Effector memory CD4-positive, alpha-beta T cell (primary cell): ENCODE results near the gene CDK2.

Source experiments
- DNase-seq, 3 donors: peaks; one replicate each; pipeline ENCODE4 v3.0.0-alpha.2; 2020
- H3K27ac ChIP-seq: 2 replicates; pipeline ENCODE4 v1.7.0; 2013; ENCODE audit warnings: mild to moderate bottlenecking, low read length, moderate library complexity; ENCODE audit not compliant: insufficient read depth, poor library complexity, severe bottlenecking
- H3K27me3 ChIP-seq: replicated peaks from 2 replicates; pipeline ENCODE4 v1.7.0; 2013; ENCODE audit warnings: mild to moderate bottlenecking, low read length; ENCODE audit not compliant: insufficient read depth, control insufficient read depth, poor library complexity, severe bottlenecking
- H3K36me3 ChIP-seq: 2 replicates; pipeline ENCODE4 v1.7.0; 2013; ENCODE audit warnings: mild to moderate bottlenecking, low read length, moderate library complexity; ENCODE audit not compliant: control insufficient read depth, insufficient read depth
- H3K4me1 ChIP-seq: 2 replicates; pipeline ENCODE4 v1.7.0; 2013; ENCODE audit warnings: low read length, mild to moderate bottlenecking; ENCODE audit not compliant: control insufficient read depth, insufficient read depth, poor library complexity, severe bottlenecking
- H3K4me3 ChIP-seq: 2 replicates; pipeline ENCODE4 v1.7.0; 2013; ENCODE audit warnings: low read length, low read depth, mild to moderate bottlenecking; ENCODE audit not compliant: insufficient read depth, poor library complexity, severe bottlenecking
- H3K9me3 ChIP-seq: 2 replicates; pipeline ENCODE4 v1.7.0; 2013; ENCODE audit warnings: mild to moderate bottlenecking, low read length, moderate library complexity; ENCODE audit not compliant: control insufficient read depth

Gene CDK2

GRCh38 chr12:55963760-55964159 is 2.9 kb upstream of the CDK2 start:
- Histone ChIP-seq H3K4me1 (peaks cover 6% of the 10 kb centered on the region), H3K4me3 (no peak overlapping the region), H3K36me3 (no peaks in the 10 kb centered on the region), H3K27me3 (no peaks in the 10 kb centered on the region), H3K27ac (no peak overlapping the region), H3K9me3 (no peaks in the 10 kb centered on the region)
- no peak for DNase-seq

DNA sequence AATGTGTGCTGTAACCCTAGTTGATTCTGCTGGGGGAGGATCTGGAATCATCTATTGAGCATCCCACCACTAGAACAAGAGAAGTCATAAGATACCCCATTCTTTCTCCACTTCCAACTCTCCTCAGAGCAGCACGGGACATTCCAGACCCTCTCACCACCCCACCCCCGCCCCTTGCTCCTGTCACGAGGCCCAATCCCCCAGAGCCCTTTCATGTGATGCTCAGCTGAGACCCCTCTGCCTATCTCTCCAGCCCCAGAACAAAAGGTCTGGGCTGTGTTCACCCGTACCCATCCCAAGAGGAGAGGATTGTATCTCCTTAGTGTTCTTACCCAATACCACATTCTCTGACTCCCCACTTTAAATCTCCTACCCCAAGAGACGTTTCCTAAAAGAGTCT is 1.4 kb upstream of the CDK2 start:
- no peak overlapping the region for H3K27ac ChIP-seq
- no peak overlapping the region for H3K4me3 ChIP-seq
- H3K27me3 ChIP-seq, result no peaks in the 10 kb centered on the region
- no peaks in the 10 kb centered on the region for H3K36me3 ChIP-seq
- DNase-seq, result no peak
- no peaks in the 10 kb centered on the region for H3K9me3 ChIP-seq
- peaks cover 6% of the 10 kb centered on the region for H3K4me1 ChIP-seq

- DNase-seq, result no peak
- Histone ChIP-seq H3K4me1 (peaks cover 6% of the 10 kb centered on the region), H3K4me3 (peak within 1 kb of the TSS; percentile 88), H3K27me3 (no peaks in the 10 kb centered on the region), H3K27ac (peak within 1 kb of the TSS; percentile 65), H3K9me3 (no peaks in the 10 kb centered on the region), H3K36me3 (no peaks in the 10 kb centered on the region)
These were observed 656 bp upstream of the CDK2 start, which contains the start of gene PMEL for GRCh38 chr12:55965941-55966407. TSS of gene PMEL (minus strand) at chr12:55966042. CDS start at chr12:55966011, 31 bp downstream.

- Histone ChIP-seq H3K4me1 (peaks cover 6% of the 10 kb centered on the region), H3K4me3 (no peak overlapping the region), H3K27me3 (no peaks in the 10 kb centered on the region), H3K9me3 (no peaks in the 10 kb centered on the region), H3K36me3 (no peaks in the 10 kb centered on the region), H3K27ac (no peak overlapping the region)
- no peak for DNase-seq
These were observed 2.7 kb downstream of the CDK2 start for GRCh38 chr12:55969356-55969755.

DNA sequence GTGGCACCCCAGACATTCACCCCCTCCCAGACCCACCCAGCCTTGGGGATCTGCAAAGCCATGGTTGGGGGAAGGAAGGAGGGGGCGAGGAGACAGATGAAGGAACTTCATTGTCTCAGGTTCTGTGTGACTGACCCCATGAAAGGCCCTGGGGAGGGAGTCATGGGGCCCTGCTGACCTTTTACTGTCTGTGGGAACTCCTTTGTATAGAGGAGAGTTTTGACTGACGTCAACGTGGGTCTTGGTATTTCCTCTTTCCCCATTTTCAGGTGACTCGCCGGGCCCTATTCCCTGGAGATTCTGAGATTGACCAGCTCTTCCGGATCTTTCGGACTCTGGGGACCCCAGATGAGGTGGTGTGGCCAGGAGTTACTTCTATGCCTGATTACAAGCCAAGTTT is 4.1 kb downstream of the CDK2 start:
- Histone ChIP-seq H3K4me3 (no peak overlapping the region), H3K4me1 (peaks cover 9% of the 10 kb centered on the region), H3K9me3 (no peaks in the 10 kb centered on the region), H3K36me3 (no peaks in the 10 kb centered on the region), H3K27ac (no peak overlapping the region), H3K27me3 (no peaks in the 10 kb centered on the region)
- DNase-seq, result no peak

DNA sequence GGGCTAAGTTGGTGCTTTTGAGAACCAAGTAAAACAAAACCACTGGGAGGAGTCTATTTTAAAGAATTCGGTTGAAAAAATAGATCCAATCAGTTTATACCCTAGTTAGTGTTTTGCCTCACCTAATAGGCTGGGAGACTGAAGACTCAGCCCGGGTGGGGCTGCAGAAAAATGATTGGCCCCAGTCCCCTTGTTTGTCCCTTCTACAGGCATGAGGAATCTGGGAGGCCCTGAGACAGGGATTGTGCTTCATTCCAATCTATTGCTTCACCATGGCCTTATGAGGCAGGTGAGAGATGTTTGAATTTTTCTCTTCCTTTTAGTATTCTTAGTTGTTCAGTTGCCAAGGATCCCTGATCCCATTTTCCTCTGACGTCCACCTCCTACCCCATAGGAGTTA is 5.4 kb downstream of the CDK2 start:
- no peak overlapping the region for H3K27ac ChIP-seq
- H3K36me3 ChIP-seq, result no peaks in the 10 kb centered on the region
- DNase-seq, result no peak
- H3K9me3 ChIP-seq, result no peaks in the 10 kb centered on the region
- no peaks in the 10 kb centered on the region for H3K27me3 ChIP-seq
- peaks cover 3% of the 10 kb centered on the region for H3K4me1 ChIP-seq
- H3K4me3 ChIP-seq, result no peak overlapping the region

DNA sequence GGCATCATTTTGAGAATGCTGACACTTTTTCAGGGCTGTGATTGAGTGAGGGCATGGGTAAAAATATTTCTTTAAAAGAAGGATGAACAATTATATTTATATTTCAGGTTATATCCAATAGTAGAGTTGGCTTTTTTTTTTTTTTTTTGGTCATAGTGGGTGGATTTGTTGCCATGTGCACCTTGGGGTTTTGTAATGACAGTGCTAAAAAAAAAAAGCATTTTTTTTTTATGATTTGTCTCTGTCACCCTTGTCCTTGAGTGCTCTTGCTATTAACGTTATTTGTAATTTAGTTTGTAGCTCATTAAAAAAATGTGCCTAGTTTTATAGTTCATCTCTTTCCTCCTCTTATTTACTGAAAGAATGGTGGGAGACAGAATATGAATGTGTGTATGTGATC is 5.8 kb downstream of the CDK2 start:
- Histone ChIP-seq H3K4me3 (peak overlapping the region; percentile 57), H3K27me3 (no peaks in the 10 kb centered on the region), H3K36me3 (no peaks in the 10 kb centered on the region), H3K4me1 (peaks cover 3% of the 10 kb centered on the region), H3K9me3 (no peaks in the 10 kb centered on the region), H3K27ac (peak overlapping the region; percentile 78)
- DNase-seq, result no peak

DNA sequence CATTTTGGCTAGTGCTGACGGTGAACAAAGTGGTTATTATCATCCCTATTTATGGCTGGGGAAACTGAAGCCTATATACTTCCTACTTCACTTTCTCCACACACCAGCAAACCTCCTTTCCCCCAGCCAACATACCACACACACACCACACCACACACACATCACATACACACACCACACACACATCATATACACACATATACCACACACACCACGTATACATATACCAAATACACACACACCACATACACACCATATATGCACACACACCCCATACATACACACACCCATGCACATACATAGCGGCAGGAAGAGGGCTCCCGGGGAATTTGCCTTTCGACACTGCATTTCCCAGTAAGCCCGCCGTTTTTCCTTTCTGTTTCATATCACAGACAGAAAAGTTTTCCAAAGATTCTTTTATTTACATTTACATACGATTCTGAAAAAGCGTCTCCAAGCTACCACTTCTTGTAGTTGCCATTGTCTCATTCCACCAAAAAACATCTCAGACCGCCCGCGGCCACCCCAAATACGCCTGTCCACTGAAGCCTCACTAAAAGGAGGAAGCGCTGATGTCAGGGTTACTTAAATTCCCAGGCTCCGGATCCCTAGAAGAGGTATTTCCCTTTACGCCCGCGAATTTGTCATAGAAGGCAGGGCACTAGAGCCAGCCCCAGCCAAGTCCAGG is 6.4 kb downstream of the CDK2 start:
- Histone ChIP-seq H3K27me3 (no peaks in the 10 kb centered on the region), H3K4me1 (peaks cover 3% of the 10 kb centered on the region), H3K36me3 (no peaks in the 10 kb centered on the region), H3K27ac (peak overlapping the region; percentile 78), H3K9me3 (no peaks in the 10 kb centered on the region), H3K4me3 (peak overlapping the region; percentile 57)
- DNase-seq, result no peak

DNA sequence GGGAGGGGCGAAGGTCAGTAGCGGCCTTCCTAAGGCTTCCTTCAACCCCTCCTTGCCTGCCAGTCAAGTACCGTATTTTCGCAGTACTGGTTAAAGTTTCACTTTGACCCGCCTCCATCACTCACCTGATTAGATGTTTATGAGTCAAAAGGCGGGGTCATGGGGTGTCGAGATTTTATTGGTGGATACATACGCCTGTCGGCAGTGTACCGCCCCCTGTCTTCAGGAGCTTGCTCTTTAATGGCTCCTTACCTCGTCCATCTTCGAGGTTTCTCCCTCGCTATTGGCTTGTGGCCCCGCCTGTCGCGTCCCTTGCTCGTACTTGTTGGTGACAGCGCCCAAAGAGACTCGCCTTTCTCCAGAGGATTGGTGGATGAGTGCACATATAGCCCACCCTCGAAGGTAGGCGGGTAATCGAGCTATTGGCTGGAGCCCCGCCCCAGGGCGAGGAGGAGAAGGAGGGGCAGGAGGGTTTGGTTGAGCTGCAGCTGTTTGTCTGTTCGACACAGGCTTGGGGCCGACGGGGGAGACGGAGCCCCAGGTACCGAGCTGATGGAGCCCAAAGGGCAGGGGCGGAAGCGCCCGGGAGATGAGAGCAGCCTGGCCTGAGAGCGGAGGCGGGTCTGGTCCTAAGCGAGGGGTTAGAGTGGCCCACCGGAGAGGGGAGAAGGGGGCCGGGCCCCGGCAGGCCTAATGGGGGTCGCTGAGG is 7.1 kb downstream of the CDK2 start, which contains the start of gene RAB5B:
RAB5B (plus strand) TSS at position 480 of the 709 bp plus-strand sequence. CDS start 12,883 bp downstream, outside the sequence.
- Histone ChIP-seq H3K4me1 (peaks cover 3% of the 10 kb centered on the region), H3K36me3 (no peaks in the 10 kb centered on the region), H3K4me3 (peak within 1 kb of the TSS; percentile 93), H3K27ac (peak within 1 kb of the TSS; percentile 90), H3K27me3 (no peaks in the 10 kb centered on the region), H3K9me3 (no peaks in the 10 kb centered on the region)
- DNase-seq, result peak; percentile 96 to 99 (median 99)

GRCh38 chr12:55974308-55974730 is 7.7 kb downstream of the CDK2 start:
- Histone ChIP-seq H3K4me3 (peak overlapping the region; percentile 93), H3K27me3 (no peaks in the 10 kb centered on the region), H3K36me3 (no peaks in the 10 kb centered on the region), H3K4me1 (peaks cover 3% of the 10 kb centered on the region), H3K27ac (peak overlapping the region; percentile 90), H3K9me3 (no peaks in the 10 kb centered on the region)
- DNase-seq, result peak in 1 of 3 donors; percentile 27
